GM12878 (cell line): ENCODE measurements around the gene ARHGAP30. TPM values are rescaled to one million over a fixed set of nuclear protein-coding genes. Genes with fewer than 3 reads are reported as not detected.

Source experiments
- ATAC-seq: fragments of 200-7000 bp; cut with Tn5 transposase; 3 replicates; pipeline ENCODE4 v1.9.1; 2020; ENCODE audit warnings: mild to moderate bottlenecking, moderate library complexity
- BruUV-seq: library from RNA; stranded (reverse); fragments of 400-500 nt; replicated peaks from 2 replicates; lab custom pipeline; 2021; lab: Mats Ljungman, UMichigan
- CTCF ChIA-PET: fragments of 300-600 bp; sonication (Branson Sonifier 250); formaldehyde crosslinking; extraction: SDS; loops from one replicate; lab custom pipeline; 2021; ENCODE audit warnings: inconsistent platforms; lab: Yijun Ruan, JAX
- POLR2A ChIA-PET: fragments of 350-600 bp; formaldehyde crosslinking; extraction: SDS; loops from one replicate; lab custom pipeline; 2021; ENCODE audit warnings: inconsistent platforms; lab: Charles Lee
- RAD21 ChIA-PET: fragments of 300-600 bp; sonication (Branson Sonifier 250); formaldehyde crosslinking; loops from one replicate; lab custom pipeline; 2023; ENCODE audit warnings: antibody characterized with exemption; ENCODE audit not compliant: unreplicated experiment; lab: Charles Lee
- SMC1A ChIA-PET: fragments of 300-600 bp; sonication (Branson Sonifier 250); formaldehyde crosslinking; loops from one replicate; lab custom pipeline; 2023; ENCODE audit not compliant: unreplicated experiment, uncharacterized antibody; lab: Charles Lee
- DNase-seq: peaks from one replicate; pipeline ENCODE4 v3.0.0-alpha.2; 2011; ENCODE audit warnings: low read depth, low spot score
- FAIRE-seq: peaks from 3 replicates; lab custom pipeline; 2011; peaks lifted over from hg19 to GRCh38; lab: Jason Lieb, UNC
- H2AFZ ChIP-seq: 2 replicates; pipeline ENCODE4 v1.6.0; 2011; ENCODE audit warnings: low read depth, low read length, control low read depth; ENCODE audit not compliant: control insufficient read depth
- H3K27ac ChIP-seq: 2 replicates; pipeline ENCODE4 v1.5.1; 2011; ENCODE audit warnings: control low read depth; ENCODE audit not compliant: control insufficient read depth, insufficient read depth
- H3K27me3 ChIP-seq, 2 experiments: replicated peaks in 1 of 2; 2 replicates each; pipeline versions ENCODE4 v1.6.0 to v1.6.1; 2011; ENCODE audit warnings: low read length in 1 of 2; ENCODE audit not compliant: control insufficient read depth in 2 of 2, insufficient read depth in 2 of 2
- H3K36me3 ChIP-seq, 2 experiments: 2 replicates each; pipeline ENCODE4 v1.5.1; 2011; ENCODE audit warnings: low read length in 1 of 2; ENCODE audit not compliant: control insufficient read depth in 2 of 2, insufficient read depth in 2 of 2
- H3K4me1 ChIP-seq: 2 replicates; pipeline ENCODE4 v1.6.1; 2011; ENCODE audit warnings: mild to moderate bottlenecking, low read length, moderate library complexity, mixed read lengths; ENCODE audit not compliant: control insufficient read depth, insufficient read depth
- H3K4me2 ChIP-seq: 2 replicates; pipeline ENCODE4 v1.6.0; 2011; ENCODE audit warnings: control low read depth; ENCODE audit not compliant: control insufficient read depth, insufficient read depth
- H3K4me3 ChIP-seq: fragments of 200-600 bp; sonication (generic); 2 replicates; pipeline ENCODE4 v1.5.1; 2016
- H3K79me2 ChIP-seq: 2 replicates; pipeline ENCODE4 v1.6.0; 2011; ENCODE audit warnings: low read length; ENCODE audit not compliant: control insufficient read depth, insufficient read depth
- H3K9ac ChIP-seq: 2 replicates; pipeline ENCODE4 v1.8.0; 2011; ENCODE audit warnings: low read length, control low read depth, mixed read lengths; ENCODE audit not compliant: control insufficient read depth, insufficient read depth
- H3K9me3 ChIP-seq: replicated peaks from 3 replicates; pipeline ENCODE4 v1.5.1; 2011; ENCODE audit warnings: mild to moderate bottlenecking, low read length; ENCODE audit not compliant: control insufficient read depth, insufficient read depth
- H4K20me1 ChIP-seq: 2 replicates; pipeline ENCODE4 v1.6.0; 2011; ENCODE audit not compliant: control insufficient read depth, insufficient read depth
- CBFB ChIP-seq: IDR thresholded peaks from 2 replicates; pipeline ENCODE4 v1.6.1; 2016; ENCODE audit warnings: antibody characterized with exemption, low read depth
- NKRF ChIP-seq: fragments of 450-650 bp; conservative IDR thresholded peaks from 2 replicates; pipeline ENCODE4 v1.6.1; 2017; ENCODE audit warnings: mild to moderate bottlenecking, moderate library complexity
- POLR2AphosphoS5 ChIP-seq: IDR thresholded peaks from 2 replicates; pipeline ENCODE4 v1.6.1; 2011; ENCODE audit warnings: mild to moderate bottlenecking, low read length, inconsistent platforms
- TCF3 ChIP-seq: IDR thresholded peaks from 2 replicates; pipeline ENCODE4 v1.6.1; 2012; ENCODE audit warnings: low read depth, mild to moderate bottlenecking, low read length, borderline replicate concordance; ENCODE audit not compliant: insufficient read depth
- ZNF24 ChIP-seq: fragments of 450-650 bp; IDR thresholded peaks from 2 replicates; pipeline ENCODE4 v1.6.1; 2017; ENCODE audit warnings: antibody characterized with exemption, mild to moderate bottlenecking
- WGBS: methylation state at CpG from one replicate; pipeline ENCODE4 v1.1.6; 2016; ENCODE audit warnings: low lambda C conversion rate; ENCODE audit not compliant: insufficient replicate concordance, insufficient coverage; ENCODE audit errors: missing lambda C conversion rate; 5-methylcytosine and 5-hydroxymethylcytosine counted together
- in situ Hi-C: fragments of 300-500 bp; cut with MboI; formaldehyde crosslinking; loops from 9 replicates; pipeline ENCODE4 v1.14.3; 2018; ENCODE audit warnings: mixed read lengths
- intact Hi-C: fragments of 100-400 bp; cut with micrococcal nuclease; formaldehyde crosslinking; loops from one replicate; pipeline ENCODE4 v1.14.2; 2022; ENCODE audit not compliant: unreplicated experiment
- polyA plus RNA-seq, 11 experiments: library from polyadenylated mRNA; depleted of rRNA in 4 of 11; unstranded in 6 of 11; stranded (reverse) in 5 of 11; fragments of >200 nt; fragmentation: Nextera tagmentation in 4 of 11; fragmentation: Illumina TruSeq in 1 of 11; extraction: Ambion mirVana in 4 of 11; extraction: Trizol in 1 of 11; gene quantifications; 1 replicate in 1 of 11; 2 replicates in 10 of 11; pipeline versions ENCODE4 v1.2.1 to v1.2.3, GENCODE V29; 2011 to 2016; ENCODE audit warnings: inconsistent platforms in 2 of 11, missing spikeins in 2 of 11, low read depth in 1 of 11
- total RNA-seq, 4 experiments: library from RNA; depleted of rRNA in 3 of 4; stranded (reverse); fragments of >200 nt in 3 of 4; fragmentation: Illumina TruSeq in 1 of 4; extraction: Trizol in 1 of 4; gene quantifications; 2 replicates each; pipeline versions ENCODE4 v1.2.1 to v1.2.3, GENCODE V29; 2013 to 2021
- TF ChIP-seq, protein P1 (sequence below): fragments of 450-650 bp; IDR thresholded peaks from 2 replicates; pipeline ENCODE4 v1.6.1; 2017; ENCODE audit warnings: low read depth, mild to moderate bottlenecking, moderate library complexity
- TF ChIP-seq, protein P2 (sequence below): IDR thresholded peaks from 2 replicates; pipeline ENCODE4 v1.6.1; 2012; ENCODE audit warnings: low read depth, low read length, improper control_type of control experiment
- TF ChIP-seq, protein P3 (sequence below): fragments of 450-650 bp; formaldehyde crosslinking; IDR thresholded peaks from 2 replicates; pipeline ENCODE4 v1.4.0; 2020; ENCODE audit warnings: mild to moderate bottlenecking, moderate library complexity

ARHGAP30 gene
- total and polyA plus RNA-seq, 10 of the 15 experiments (the other 5 are each of a cell fraction or from before 2014, with no cell fraction given): 12.9 to 143 (median 76.3) TPM

- TF ChIP-seq, protein P1, sequence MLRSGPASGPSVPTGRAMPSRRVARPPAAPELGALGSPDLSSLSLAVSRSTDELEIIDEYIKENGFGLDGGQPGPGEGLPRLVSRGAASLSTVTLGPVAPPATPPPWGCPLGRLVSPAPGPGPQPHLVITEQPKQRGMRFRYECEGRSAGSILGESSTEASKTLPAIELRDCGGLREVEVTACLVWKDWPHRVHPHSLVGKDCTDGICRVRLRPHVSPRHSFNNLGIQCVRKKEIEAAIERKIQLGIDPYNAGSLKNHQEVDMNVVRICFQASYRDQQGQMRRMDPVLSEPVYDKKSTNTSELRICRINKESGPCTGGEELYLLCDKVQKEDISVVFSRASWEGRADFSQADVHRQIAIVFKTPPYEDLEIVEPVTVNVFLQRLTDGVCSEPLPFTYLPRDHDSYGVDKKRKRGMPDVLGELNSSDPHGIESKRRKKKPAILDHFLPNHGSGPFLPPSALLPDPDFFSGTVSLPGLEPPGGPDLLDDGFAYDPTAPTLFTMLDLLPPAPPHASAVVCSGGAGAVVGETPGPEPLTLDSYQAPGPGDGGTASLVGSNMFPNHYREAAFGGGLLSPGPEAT: no peak
- no peak overlapping the region for H3K4me2 ChIP-seq
- no peaks in the 10 kb centered on the region for H3K27me3 ChIP-seq
- ChIA-PET RAD21 (interaction anchor here (1.1 kb wide), 1 partner anchor 21 kb away, joined by 3 read pairs; the partner anchor contains the start of gene ARHGAP30), CTCF (no interaction called here), POLR2A (no interaction called here), SMC1A (no interaction called here)
- H3K9ac ChIP-seq: no peak overlapping the region
- WGBS: 50% methylated on average over 3 of the region's 3 CpGs
- no TSS peak for BruUV-seq
- H2AFZ ChIP-seq: no peak overlapping the region
- intact Hi-C loops (no loop called here), in situ Hi-C loops (no loop called here)
- no peaks in the 10 kb centered on the region for H3K9me3 ChIP-seq
- H3K4me1 ChIP-seq: peaks cover 13% of the 10 kb centered on the region
- H3K4me3 ChIP-seq: no peak overlapping the region
- H3K27ac ChIP-seq: no peak overlapping the region
- no peaks in the 10 kb centered on the region for H4K20me1 ChIP-seq
- H3K79me2 ChIP-seq: no peaks in the 10 kb centered on the region
- H3K36me3 ChIP-seq: no peaks in the 10 kb centered on the region
- DNase-seq (no peak), ATAC-seq (no peak), FAIRE-seq (no peak)
These were observed 20.9 kb upstream of the ARHGAP30 start for GRCh38 chr1:161090617-161091016.

GRCh38 chr1:161089938-161090337 is 20.2 kb upstream of the ARHGAP30 start:
- Histone ChIP-seq H3K79me2 (no peaks in the 10 kb centered on the region), H3K27me3 (no peaks in the 10 kb centered on the region), H3K9ac (no peak overlapping the region), H4K20me1 (no peaks in the 10 kb centered on the region), H3K4me3 (no peak overlapping the region), H3K4me1 (peaks cover 9% of the 10 kb centered on the region), H3K36me3 (no peaks in the 10 kb centered on the region), H3K9me3 (no peaks in the 10 kb centered on the region), H3K27ac (no peak overlapping the region), H3K4me2 (no peak overlapping the region), H2AFZ (no peak overlapping the region)
- RAD21 ChIA-PET: interaction anchor here (1.1 kb wide), 1 partner anchor 20 kb away, joined by 3 read pairs; the partner anchor contains the start of gene ARHGAP30
- in situ Hi-C loops: no loop called here
- BruUV-seq: no TSS peak
- CTCF ChIA-PET: no interaction called here
- DNase-seq (no peak), FAIRE-seq (no peak), ATAC-seq (no peak)
- intact Hi-C loops: no loop called here
- POLR2A ChIA-PET: interaction anchor here (0.6 to 0.7 kb wide), 2 partner anchors 19 to 20 kb away, joined by 3 read pairs; partner anchors contain the start of gene ARHGAP30
- 81% methylated on average over 3 of the region's 5 CpGs for WGBS
- SMC1A ChIA-PET: no interaction called here
- TF ChIP-seq, protein P2, sequence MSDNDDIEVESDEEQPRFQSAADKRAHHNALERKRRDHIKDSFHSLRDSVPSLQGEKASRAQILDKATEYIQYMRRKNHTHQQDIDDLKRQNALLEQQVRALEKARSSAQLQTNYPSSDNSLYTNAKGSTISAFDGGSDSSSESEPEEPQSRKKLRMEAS: no peak
- TF ChIP-seq CBFB (no peak), TCF3 (no peak), ZNF24 (no peak), NKRF (no peak), POLR2AphosphoS5 (no peak)
- TF ChIP-seq, protein P3, sequence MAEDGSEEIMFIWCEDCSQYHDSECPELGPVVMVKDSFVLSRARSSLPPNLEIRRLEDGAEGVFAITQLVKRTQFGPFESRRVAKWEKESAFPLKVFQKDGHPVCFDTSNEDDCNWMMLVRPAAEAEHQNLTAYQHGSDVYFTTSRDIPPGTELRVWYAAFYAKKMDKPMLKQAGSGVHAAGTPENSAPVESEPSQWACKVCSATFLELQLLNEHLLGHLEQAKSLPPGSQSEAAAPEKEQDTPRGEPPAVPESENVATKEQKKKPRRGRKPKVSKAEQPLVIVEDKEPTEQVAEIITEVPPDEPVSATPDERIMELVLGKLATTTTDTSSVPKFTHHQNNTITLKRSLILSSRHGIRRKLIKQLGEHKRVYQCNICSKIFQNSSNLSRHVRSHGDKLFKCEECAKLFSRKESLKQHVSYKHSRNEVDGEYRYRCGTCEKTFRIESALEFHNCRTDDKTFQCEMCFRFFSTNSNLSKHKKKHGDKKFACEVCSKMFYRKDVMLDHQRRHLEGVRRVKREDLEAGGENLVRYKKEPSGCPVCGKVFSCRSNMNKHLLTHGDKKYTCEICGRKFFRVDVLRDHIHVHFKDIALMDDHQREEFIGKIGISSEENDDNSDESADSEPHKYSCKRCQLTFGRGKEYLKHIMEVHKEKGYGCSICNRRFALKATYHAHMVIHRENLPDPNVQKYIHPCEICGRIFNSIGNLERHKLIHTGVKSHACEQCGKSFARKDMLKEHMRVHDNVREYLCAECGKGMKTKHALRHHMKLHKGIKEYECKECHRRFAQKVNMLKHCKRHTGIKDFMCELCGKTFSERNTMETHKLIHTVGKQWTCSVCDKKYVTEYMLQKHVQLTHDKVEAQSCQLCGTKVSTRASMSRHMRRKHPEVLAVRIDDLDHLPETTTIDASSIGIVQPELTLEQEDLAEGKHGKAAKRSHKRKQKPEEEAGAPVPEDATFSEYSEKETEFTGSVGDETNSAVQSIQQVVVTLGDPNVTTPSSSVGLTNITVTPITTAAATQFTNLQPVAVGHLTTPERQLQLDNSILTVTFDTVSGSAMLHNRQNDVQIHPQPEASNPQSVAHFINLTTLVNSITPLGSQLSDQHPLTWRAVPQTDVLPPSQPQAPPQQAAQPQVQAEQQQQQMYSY: no peak
